SH-SY5Y (cell line): ENCODE measurements around the gene ZNF554.

Experiments used
- GATA2 ChIP-seq: IDR thresholded peaks from 2 replicates; pipeline ENCODE4 v1.6.1; 2011; ENCODE audit warnings: mild to moderate bottlenecking, low read depth, low read length
- GATA3 ChIP-seq: IDR thresholded peaks from 2 replicates; pipeline ENCODE4 v1.6.1; 2011; ENCODE audit warnings: low read depth, mild to moderate bottlenecking, low read length, moderate library complexity

DNA sequence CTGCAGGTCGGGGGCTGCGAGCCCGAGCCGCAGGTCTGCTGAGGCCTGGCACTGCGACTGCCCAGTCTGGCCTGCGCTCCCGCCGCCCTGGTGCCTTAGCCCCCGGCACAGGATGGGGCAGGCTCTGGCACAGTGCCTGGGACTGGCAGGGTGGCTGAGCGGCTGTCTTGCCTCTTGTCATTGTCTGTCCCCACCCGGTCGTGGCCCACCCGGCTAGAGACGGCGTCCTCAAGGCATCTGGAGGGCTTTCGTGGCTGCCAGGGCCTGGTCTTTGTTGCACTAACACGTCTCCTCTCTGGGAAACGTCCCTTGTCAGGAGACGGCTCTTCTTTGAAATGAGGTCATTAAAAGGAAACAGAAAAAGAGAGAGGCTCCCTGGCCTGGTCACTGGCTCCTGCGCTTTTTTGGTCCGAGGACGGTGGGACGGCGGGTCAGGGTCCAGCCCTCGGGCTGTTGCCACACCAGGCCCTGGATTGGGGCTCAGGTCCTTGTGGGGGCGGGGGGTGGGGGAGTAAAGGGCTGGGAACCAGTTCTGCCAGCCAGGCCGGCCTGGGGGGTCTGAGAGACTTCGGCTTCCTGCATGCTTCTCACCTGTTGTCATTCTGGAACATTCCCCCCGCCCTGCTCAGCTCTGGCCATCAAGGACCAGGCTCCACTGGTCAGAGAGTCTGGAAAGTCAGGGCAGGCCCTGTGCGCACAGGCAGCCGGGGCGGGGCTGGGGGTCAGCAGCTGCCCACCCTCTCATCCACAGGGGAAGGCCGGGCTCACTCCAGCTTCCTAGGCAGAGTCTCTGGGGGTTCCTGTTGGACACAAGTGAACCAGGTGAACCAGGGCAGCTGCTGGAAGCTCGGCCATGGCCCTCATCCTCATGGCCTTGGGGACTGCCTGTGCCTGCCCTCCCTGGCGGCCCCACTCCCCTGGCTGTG is 6.2 kb upstream of the ZNF554 start:
- no peak for TF ChIP-seq GATA3
- no peak for TF ChIP-seq GATA2
